Epithelial cell of esophagus (primary cell): ENCODE data around the gene GXYLT2.
"Not testable (repeated sequence)": the region's sequence is repeated elsewhere in the genome, so short reads cannot be mapped to it uniquely, and the experiment has no call there.

ENCODE experiments used
- DNase-seq: peaks from one replicate; pipeline ENCODE4 v3.0.0; 2010; ENCODE audit warnings: low read depth
- H3K4me3 ChIP-seq: 2 replicates; pipeline ENCODE4 v1.5.1; 2011; ENCODE audit warnings: mild to moderate bottlenecking, low read length, control low read depth
- TF ChIP-seq, protein P1 (sequence below): IDR thresholded peaks from 2 replicates; pipeline ENCODE4 v1.5.1; 2011; ENCODE audit warnings: low read depth, mild to moderate bottlenecking, low read length, control low read depth, inconsistent platforms; ENCODE audit not compliant: insufficient read depth; ENCODE audit errors: missing control alignments

Gene GXYLT2

DNA sequence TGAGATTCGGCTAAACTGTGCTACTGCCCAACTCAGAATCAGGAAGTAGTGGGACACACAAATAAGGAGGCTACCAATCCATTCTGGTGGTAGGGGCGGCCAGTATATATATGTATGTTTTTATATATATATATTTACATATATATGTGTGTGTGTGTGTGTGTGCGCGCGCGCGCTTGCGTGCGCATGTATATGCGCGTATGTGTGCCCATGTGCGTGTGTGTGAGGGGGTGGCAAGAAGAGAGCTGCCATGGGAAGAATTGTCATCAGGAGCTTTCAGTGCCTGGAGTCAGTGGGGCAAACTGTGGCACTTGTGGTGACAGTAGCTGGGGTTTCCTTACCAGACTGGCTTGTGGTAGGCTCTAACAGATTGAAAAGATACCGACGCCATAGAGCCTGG lies 26.5 kb downstream of the GXYLT2 start:
- no peak for DNase-seq

DNA sequence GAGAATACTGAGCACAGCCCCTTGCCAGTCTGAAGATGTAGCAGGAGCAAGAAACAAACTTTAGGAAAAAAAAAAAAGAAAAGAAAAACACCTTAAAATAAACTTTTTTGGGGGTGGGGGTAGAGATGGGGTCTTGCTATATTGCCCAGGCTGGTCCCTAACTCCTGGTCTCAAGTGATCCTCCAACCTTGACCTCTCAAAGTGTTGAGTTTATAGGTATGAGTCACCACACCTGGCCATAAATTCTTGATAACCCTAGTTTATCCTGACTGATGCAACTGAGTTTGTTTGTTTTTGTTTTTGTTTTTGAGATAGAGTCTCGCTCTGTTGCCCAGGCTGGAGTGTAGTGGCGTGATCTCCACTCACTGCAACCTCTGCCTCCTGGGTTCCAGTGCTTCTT lies 28.4 kb downstream of the GXYLT2 start:
- no peak overlapping the region for H3K4me3 ChIP-seq
- TF ChIP-seq, protein P1, sequence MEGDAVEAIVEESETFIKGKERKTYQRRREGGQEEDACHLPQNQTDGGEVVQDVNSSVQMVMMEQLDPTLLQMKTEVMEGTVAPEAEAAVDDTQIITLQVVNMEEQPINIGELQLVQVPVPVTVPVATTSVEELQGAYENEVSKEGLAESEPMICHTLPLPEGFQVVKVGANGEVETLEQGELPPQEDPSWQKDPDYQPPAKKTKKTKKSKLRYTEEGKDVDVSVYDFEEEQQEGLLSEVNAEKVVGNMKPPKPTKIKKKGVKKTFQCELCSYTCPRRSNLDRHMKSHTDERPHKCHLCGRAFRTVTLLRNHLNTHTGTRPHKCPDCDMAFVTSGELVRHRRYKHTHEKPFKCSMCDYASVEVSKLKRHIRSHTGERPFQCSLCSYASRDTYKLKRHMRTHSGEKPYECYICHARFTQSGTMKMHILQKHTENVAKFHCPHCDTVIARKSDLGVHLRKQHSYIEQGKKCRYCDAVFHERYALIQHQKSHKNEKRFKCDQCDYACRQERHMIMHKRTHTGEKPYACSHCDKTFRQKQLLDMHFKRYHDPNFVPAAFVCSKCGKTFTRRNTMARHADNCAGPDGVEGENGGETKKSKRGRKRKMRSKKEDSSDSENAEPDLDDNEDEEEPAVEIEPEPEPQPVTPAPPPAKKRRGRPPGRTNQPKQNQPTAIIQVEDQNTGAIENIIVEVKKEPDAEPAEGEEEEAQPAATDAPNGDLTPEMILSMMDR = no peak
- no peak for DNase-seq

More for the DNA sequence above, 26.5 kb downstream of the GXYLT2 start:
- TF ChIP-seq, protein P1 = no peak
- no peak overlapping the region for H3K4me3 ChIP-seq

GRCh38 chr3:72919520-72919919 lies 31.7 kb downstream of the GXYLT2 start:
- TF ChIP-seq, protein P1 = no peak
- no peak overlapping the region for H3K4me3 ChIP-seq
- no peak for DNase-seq

DNA sequence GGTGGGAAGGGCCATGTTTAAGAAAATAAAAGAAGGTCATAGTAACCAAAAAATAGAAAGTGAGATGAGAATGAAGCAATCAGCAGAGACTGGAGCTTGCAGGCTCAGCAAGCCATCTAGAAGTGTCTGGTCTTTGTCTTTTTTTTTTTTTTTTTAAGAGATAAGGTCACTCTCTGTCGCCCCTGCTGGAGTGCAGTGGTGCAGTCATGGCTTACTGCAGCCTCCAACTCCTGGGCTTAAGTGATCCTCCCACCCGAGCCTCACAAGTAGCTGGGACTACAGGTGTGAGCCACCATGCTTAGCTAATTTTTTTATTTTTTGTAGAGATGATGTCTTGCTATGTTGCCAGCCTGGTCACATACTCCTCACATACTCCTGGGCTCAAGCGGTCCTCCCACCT lies 36.2 kb downstream of the GXYLT2 start:
- H3K4me3 ChIP-seq = no peak overlapping the region
- DNase-seq = no peak
- TF ChIP-seq, protein P1 = peak; percentile 8

DNA sequence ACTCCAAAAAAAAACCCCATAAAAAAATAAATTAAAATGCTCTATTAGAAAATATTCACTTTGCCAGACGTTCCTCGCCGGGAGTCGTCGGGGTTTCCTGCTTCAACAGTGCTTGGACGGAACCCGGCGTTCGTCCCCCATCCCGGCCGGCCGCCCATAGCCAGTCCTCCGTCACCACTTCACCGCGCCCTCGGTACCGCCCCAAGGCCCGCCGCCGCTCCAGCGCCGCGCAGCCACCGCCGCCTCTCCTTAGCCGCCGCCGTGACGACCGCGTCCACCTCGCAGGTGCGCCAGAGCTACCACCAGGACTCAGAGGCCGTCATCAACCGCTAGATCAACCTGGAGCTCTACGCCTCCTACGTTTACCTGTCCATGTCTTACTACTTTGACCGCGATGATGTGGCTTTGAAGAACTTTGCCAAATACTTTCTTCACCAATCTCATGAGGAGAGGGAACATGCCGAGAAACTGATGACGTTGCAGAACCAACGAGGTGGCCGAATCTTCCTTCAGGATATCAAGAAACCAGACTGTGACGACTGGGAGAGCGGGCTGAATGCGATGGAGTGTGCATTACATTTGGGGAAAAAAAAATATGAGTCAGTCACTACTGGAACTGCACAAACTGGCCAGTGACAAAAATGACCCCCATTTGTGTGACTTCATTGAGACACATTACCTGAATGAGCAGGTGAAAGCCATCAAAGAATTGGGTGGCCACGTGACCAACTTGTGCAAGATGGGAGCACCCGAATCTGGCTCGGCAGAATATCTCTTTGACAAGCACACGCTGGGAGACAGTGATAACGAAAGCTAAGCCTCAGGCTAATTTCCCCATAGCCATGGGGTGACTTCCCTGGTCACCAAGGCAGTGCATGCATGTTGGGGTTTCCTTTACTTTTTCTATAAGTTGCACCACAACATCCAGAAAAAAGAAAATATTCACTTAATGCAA lies 41.2 kb downstream of the GXYLT2 start:
- not testable (repeated sequence) for DNase-seq, H3K4me3 ChIP-seq

- no peak for DNase-seq
- TF ChIP-seq, protein P1 = no peak
- H3K4me3 ChIP-seq = no peak overlapping the region
Measured at GRCh38 chr3:72930754-72931153, 42.9 kb downstream of the GXYLT2 start.

DNA sequence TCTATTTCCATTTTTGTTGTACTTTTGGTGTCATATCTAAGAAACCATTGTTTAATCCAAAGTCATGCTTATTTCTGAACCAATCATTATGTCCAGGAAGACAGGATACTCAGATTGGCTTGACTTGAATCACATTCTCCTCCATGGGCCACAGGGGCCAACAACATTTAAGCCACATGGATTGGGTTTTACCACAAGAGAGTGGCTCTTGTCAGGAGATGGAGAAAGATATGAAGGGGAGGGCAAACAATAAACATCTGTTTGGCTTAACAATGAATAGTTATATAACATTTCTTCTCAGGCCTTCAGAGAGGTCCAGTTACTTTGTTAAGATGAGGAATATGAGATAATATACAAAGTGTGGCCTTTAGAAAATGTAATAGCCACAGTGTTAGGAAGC lies 44.6 kb downstream of the GXYLT2 start:
- H3K4me3 ChIP-seq = no peak overlapping the region
- DNase-seq = no peak
- TF ChIP-seq, protein P1 = no peak
